H9 (cell line): ENCODE measurements around the gene ADARB2. TPM values are rescaled to one million over a fixed set of nuclear protein-coding genes. Genes with fewer than 3 reads are reported as not detected.

ENCODE experiments used
- DNase-seq: peaks from one replicate; pipeline ENCODE4 v3.0.0-alpha.2; 2017
- H2AFZ ChIP-seq: one replicate; pipeline ENCODE4 v1.6.1; 2013; ENCODE audit warnings: mild to moderate bottlenecking, low read length, control low read depth, moderate library complexity
- H2AK5ac ChIP-seq: 2 replicates; pipeline ENCODE4 v1.6.1; 2013; ENCODE audit warnings: low read length, control low read depth, mixed read lengths; ENCODE audit not compliant: insufficient read length
- H2BK120ac ChIP-seq: one replicate; pipeline ENCODE4 v1.6.1; 2013; ENCODE audit warnings: low read depth, mild to moderate bottlenecking, low read length, control low read depth, inconsistent platforms; ENCODE audit not compliant: poor library complexity, severe bottlenecking
- H2BK12ac ChIP-seq: 2 replicates; pipeline ENCODE4 v1.6.1; 2013; ENCODE audit warnings: low read length, control low read depth, mixed read lengths, low read depth; ENCODE audit not compliant: insufficient read length
- H2BK15ac ChIP-seq: 2 replicates; pipeline ENCODE4 v1.6.1; 2013; ENCODE audit warnings: low read depth, low read length, control low read depth
- H2BK20ac ChIP-seq: one replicate; pipeline ENCODE4 v1.6.1; 2013; ENCODE audit warnings: low read depth, mild to moderate bottlenecking, low read length, control low read depth, inconsistent platforms; ENCODE audit not compliant: poor library complexity, severe bottlenecking
- H2BK5ac ChIP-seq: 2 replicates; pipeline ENCODE4 v1.6.1; 2013; ENCODE audit warnings: low read length, control low read depth, mixed read lengths; ENCODE audit not compliant: insufficient read length
- H3K14ac ChIP-seq: 2 replicates; pipeline ENCODE4 v1.6.1; 2013; ENCODE audit warnings: low read length, control low read depth; ENCODE audit not compliant: insufficient read depth
- H3K18ac ChIP-seq: 2 replicates; pipeline ENCODE4 v1.6.1; 2013; ENCODE audit warnings: low read depth, mild to moderate bottlenecking, mixed read lengths, low read length, control low read depth; ENCODE audit not compliant: insufficient read length
- H3K23ac ChIP-seq: 2 replicates; pipeline ENCODE4 v1.6.1; 2013; ENCODE audit warnings: low read length, control low read depth, mixed read lengths, low read depth; ENCODE audit not compliant: insufficient read length
- H3K23me2 ChIP-seq: 2 replicates; pipeline ENCODE4 v1.6.1; 2013; ENCODE audit warnings: low read depth, mild to moderate bottlenecking, mixed read lengths, low read length, control low read depth; ENCODE audit not compliant: insufficient read length, poor library complexity, severe bottlenecking
- H3K27ac ChIP-seq: 2 replicates; pipeline ENCODE4 v1.5.1; 2013; ENCODE audit warnings: low read length, control low read depth, mixed read lengths, low read depth; ENCODE audit not compliant: insufficient read length
- H3K27me3 ChIP-seq: 2 replicates; pipeline ENCODE4 v1.6.1; 2013; ENCODE audit warnings: low read length, control low read depth, inconsistent platforms; ENCODE audit not compliant: insufficient read depth
- H3K4ac ChIP-seq: 2 replicates; pipeline ENCODE4 v1.6.1; 2013; ENCODE audit warnings: low read depth, mild to moderate bottlenecking, control low read depth, inconsistent platforms, low read length, moderate library complexity
- H3K4me1 ChIP-seq: 2 replicates; pipeline ENCODE4 v1.6.1; 2013; ENCODE audit warnings: low read length, control low read depth, inconsistent platforms; ENCODE audit not compliant: insufficient read depth
- H3K4me2 ChIP-seq: 2 replicates; pipeline ENCODE4 v1.6.1; 2013; ENCODE audit warnings: low read length, control low read depth, mixed read lengths; ENCODE audit not compliant: insufficient read length, insufficient read depth
- H3K56ac ChIP-seq: 2 replicates; pipeline ENCODE4 v1.6.1; 2013; ENCODE audit warnings: low read depth, mild to moderate bottlenecking, mixed read lengths, low read length, control low read depth; ENCODE audit not compliant: insufficient read length
- H3K79me1 ChIP-seq: 2 replicates; pipeline ENCODE4 v1.6.1; 2013; ENCODE audit warnings: low read depth, mild to moderate bottlenecking, moderate library complexity, low read length, control low read depth, inconsistent platforms; ENCODE audit not compliant: insufficient read depth, poor library complexity, severe bottlenecking
- H3K79me2 ChIP-seq: 2 replicates; pipeline ENCODE4 v1.6.1; 2013; ENCODE audit warnings: low read length, control low read depth, inconsistent platforms; ENCODE audit not compliant: insufficient read depth
- H3K9ac ChIP-seq: 2 replicates; pipeline ENCODE4 v1.6.1; 2013; ENCODE audit warnings: low read length, control low read depth, mixed read lengths; ENCODE audit not compliant: insufficient read length; ENCODE audit errors: extremely low read depth
- H3K9me3 ChIP-seq: one replicate; pipeline ENCODE4 v1.6.1; 2013; ENCODE audit warnings: low read depth, low read length, inconsistent platforms; ENCODE audit not compliant: control insufficient read depth
- H3T11ph ChIP-seq: one replicate; pipeline ENCODE4 v1.6.1; 2013; ENCODE audit warnings: mild to moderate bottlenecking, low read length, control low read depth, inconsistent platforms
- H4K20me1 ChIP-seq: one replicate; pipeline ENCODE4 v1.6.1; 2013; ENCODE audit not compliant: control insufficient read depth, insufficient read length, insufficient read depth
- H4K5ac ChIP-seq: 2 replicates; pipeline ENCODE4 v1.6.1; 2013; ENCODE audit warnings: low read depth, mild to moderate bottlenecking, mixed read lengths, low read length, control low read depth; ENCODE audit not compliant: insufficient read length
- H4K8ac ChIP-seq: replicated peaks from 2 replicates; pipeline ENCODE4 v1.6.1; 2013; ENCODE audit warnings: low read length, control low read depth, mixed read lengths, low read depth; ENCODE audit not compliant: insufficient read length
- H4K91ac ChIP-seq: 2 replicates; pipeline ENCODE4 v1.6.1; 2013; ENCODE audit warnings: low read depth, mild to moderate bottlenecking, moderate library complexity, mixed read lengths, low read length, control low read depth; ENCODE audit not compliant: insufficient read length
- H3K27ac Mint-ChIP-seq, 3 experiments: 2 replicates in 2 of 3; 3 replicates in 1 of 3; pipeline ENCODE4 v1.8.0; 2020 to 2021; ENCODE audit warnings: mixed read lengths in 3 of 3, mild to moderate bottlenecking in 1 of 3, moderate library complexity in 1 of 3
- H3K27me3 Mint-ChIP-seq: 2 replicates; pipeline ENCODE4 v1.8.0; 2021; ENCODE audit warnings: low read depth, mild to moderate bottlenecking, moderate library complexity, mixed read lengths
- H3K36me3 Mint-ChIP-seq, 3 experiments: 2 replicates in 2 of 3; 3 replicates in 1 of 3; pipeline ENCODE4 v1.8.0; 2020 to 2021; ENCODE audit warnings: low read depth in 3 of 3, mixed read lengths in 3 of 3; ENCODE audit not compliant: insufficient read depth in 1 of 3
- H3K4me1 Mint-ChIP-seq, 2 experiments: 2 replicates each; pipeline ENCODE4 v1.8.0; 2020; ENCODE audit warnings: mixed read lengths in 2 of 2
- H3K4me3 Mint-ChIP-seq, 2 experiments: 2 replicates in 1 of 2; 3 replicates in 1 of 2; pipeline ENCODE4 v1.8.0; 2020 to 2021; ENCODE audit warnings: mild to moderate bottlenecking in 2 of 2, mixed read lengths in 2 of 2, moderate library complexity in 1 of 2
- H3K9me3 Mint-ChIP-seq, 2 experiments: 2 replicates in 1 of 2; 3 replicates in 1 of 2; pipeline ENCODE4 v1.8.0; 2020; ENCODE audit warnings: mild to moderate bottlenecking in 2 of 2, mixed read lengths in 2 of 2, moderate library complexity in 1 of 2
- WGBS: extraction: QIAGEN DNeasy Blood & Tissue Kit; methylation state at CpG from one replicate; pipeline ENCODE4 v1.1.7; 2013; ENCODE audit warnings: missing lambda C conversion rate, low lambda C conversion rate, mixed read lengths; ENCODE audit not compliant: insufficient read length; ENCODE audit errors: extremely low coverage; 5-methylcytosine and 5-hydroxymethylcytosine counted together
- total RNA-seq: library from RNA; stranded (reverse); gene quantifications from 2 replicates; pipeline ENCODE4 v1.2.1, GENCODE V29; 2021
- TF ChIP-seq, protein P1 (sequence below): fragments of 200-600 bp; sonication (generic); conservative IDR thresholded peaks from 3 replicates; pipeline ENCODE4 v1.8.0; 2021; ENCODE audit warnings: antibody characterized with exemption, mild to moderate bottlenecking

ADARB2 gene
- total RNA-seq, 1 experiment from 2014 or later: 0.87 TPM

DNA sequence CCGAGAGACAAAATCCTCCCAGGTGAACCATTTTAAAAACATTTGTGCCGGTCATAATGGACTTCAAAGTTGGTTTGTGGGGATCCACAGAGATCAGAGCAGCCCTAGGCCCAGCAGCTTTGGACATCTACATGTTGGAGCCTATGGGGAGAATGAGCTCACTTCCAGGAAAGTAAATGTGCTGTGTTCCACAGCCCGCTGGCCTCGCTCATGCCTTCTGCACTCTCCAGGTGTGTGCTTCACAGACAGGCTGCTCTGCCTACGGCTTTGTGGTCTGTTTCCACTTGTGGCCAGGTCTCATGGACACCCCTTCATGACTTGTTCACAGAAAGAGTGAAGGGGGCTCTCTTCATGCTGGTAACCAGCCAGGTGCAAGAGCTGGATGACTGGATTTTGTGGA lies 141.6 kb downstream of the ADARB2 start:
- H3K4me2 ChIP-seq: no peak overlapping the region
- DNase-seq: no peak
- Mint-ChIP-seq H3K27ac (no peak overlapping the region), H3K9me3 (peaks cover 0 to 3% of the 10 kb centered on the region in 2 experiments; a peak in 1 of 5 replicates), H3K4me1 (peaks cover 0 to 2% of the 10 kb centered on the region in 2 experiments; a peak in 1 of 4 replicates), H3K4me3 (no peak overlapping the region), H3K36me3 (no peaks in the 10 kb centered on the region), H3K27me3 (peaks cover 7% of the 10 kb centered on the region)
- no peak overlapping the region for H2BK15ac ChIP-seq
- H2BK12ac ChIP-seq: no peak overlapping the region
- no peaks in the 10 kb centered on the region for H3K27me3 ChIP-seq
- TF ChIP-seq, protein P1, sequence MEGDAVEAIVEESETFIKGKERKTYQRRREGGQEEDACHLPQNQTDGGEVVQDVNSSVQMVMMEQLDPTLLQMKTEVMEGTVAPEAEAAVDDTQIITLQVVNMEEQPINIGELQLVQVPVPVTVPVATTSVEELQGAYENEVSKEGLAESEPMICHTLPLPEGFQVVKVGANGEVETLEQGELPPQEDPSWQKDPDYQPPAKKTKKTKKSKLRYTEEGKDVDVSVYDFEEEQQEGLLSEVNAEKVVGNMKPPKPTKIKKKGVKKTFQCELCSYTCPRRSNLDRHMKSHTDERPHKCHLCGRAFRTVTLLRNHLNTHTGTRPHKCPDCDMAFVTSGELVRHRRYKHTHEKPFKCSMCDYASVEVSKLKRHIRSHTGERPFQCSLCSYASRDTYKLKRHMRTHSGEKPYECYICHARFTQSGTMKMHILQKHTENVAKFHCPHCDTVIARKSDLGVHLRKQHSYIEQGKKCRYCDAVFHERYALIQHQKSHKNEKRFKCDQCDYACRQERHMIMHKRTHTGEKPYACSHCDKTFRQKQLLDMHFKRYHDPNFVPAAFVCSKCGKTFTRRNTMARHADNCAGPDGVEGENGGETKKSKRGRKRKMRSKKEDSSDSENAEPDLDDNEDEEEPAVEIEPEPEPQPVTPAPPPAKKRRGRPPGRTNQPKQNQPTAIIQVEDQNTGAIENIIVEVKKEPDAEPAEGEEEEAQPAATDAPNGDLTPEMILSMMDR: no peak
- no peaks in the 10 kb centered on the region for H3K79me1 ChIP-seq
- H3T11ph ChIP-seq: no peak overlapping the region
- no peaks in the 10 kb centered on the region for H3K79me2 ChIP-seq
- no peak overlapping the region for H3K56ac ChIP-seq
- H2BK120ac ChIP-seq: no peak overlapping the region
- H3K9me3 ChIP-seq: no peaks in the 10 kb centered on the region
- H3K18ac ChIP-seq: no peak overlapping the region
- H4K5ac ChIP-seq: no peak overlapping the region
- H2BK5ac ChIP-seq: no peak overlapping the region
- no peaks in the 10 kb centered on the region for H3K23me2 ChIP-seq
- H4K91ac ChIP-seq: no peak overlapping the region
- H4K20me1 ChIP-seq: no peaks in the 10 kb centered on the region
- no CpG with 5 or more reads among the region's 5 CpGs for WGBS
- H3K4ac ChIP-seq: no peak overlapping the region
- no peak overlapping the region for H3K14ac ChIP-seq
- H4K8ac ChIP-seq: no peak overlapping the region
- H3K4me1 ChIP-seq: no peaks in the 10 kb centered on the region
- H3K27ac ChIP-seq: no peak overlapping the region
- no peak overlapping the region for H3K9ac ChIP-seq
- H2AK5ac ChIP-seq: no peak overlapping the region
- H3K23ac ChIP-seq: no peak overlapping the region
- H2BK20ac ChIP-seq: no peak overlapping the region
- H2AFZ ChIP-seq: no peak overlapping the region
